Adrenal gland (tissue), 5 donors: ENCODE data around the gene PARVA.

Source experiments
- CTCF ChIP-seq, 6 experiments: fragments of 450-650 bp in 4 of 6; fragments of 200-600 bp in 2 of 6; sonication (generic) in 1 of 6; IDR thresholded peaks; 1 replicate in 5 of 6; 2 replicates in 1 of 6; pipeline versions ENCODE4 v1.5.1 to v1.8.0; 2016 to 2021; ENCODE audit warnings: antibody characterized with exemption in 6 of 6, mild to moderate bottlenecking in 2 of 6, moderate library complexity in 1 of 6
- POLR2A ChIP-seq, 2 donors: fragments of 450-650 bp; IDR thresholded peaks; one replicate each; pipeline ENCODE4 v1.6.1; 2017; ENCODE audit warnings: antibody characterized with exemption in 2 of 2, mild to moderate bottlenecking in 2 of 2, moderate library complexity in 1 of 2
- donor health status: DM: no; HTN: no; CAD: no.

GRCh38 chr11:12415342-12415966 lies 38.1 kb downstream of the PARVA start:
- no peak for TF ChIP-seq CTCF (IDR thresholded peaks at IDR 0.05)
- TF ChIP-seq POLR2A (IDR thresholded peaks at IDR 0.05): no peak
